Stimulated activated CD4-positive, alpha-beta T cell treated with anti-CD3 and anti-CD28 coated beads, Interleukin-12 subunit alpha, Interleukin-12 subunit beta, amount 100 ng/mL, for 24 hours (primary cell): ENCODE data around the gene ZNF780A.
"Not testable (repeated sequence)": the region's sequence is repeated elsewhere in the genome, so short reads cannot be mapped to it uniquely, and the experiment has no call there.

Source experiments
- DNase-seq, 2 experiments: peaks; one replicate each; pipeline ENCODE4 v3.0.0-alpha.2; 2020; ENCODE audit warnings: low read depth in 2 of 2

ZNF780A gene

DNA sequence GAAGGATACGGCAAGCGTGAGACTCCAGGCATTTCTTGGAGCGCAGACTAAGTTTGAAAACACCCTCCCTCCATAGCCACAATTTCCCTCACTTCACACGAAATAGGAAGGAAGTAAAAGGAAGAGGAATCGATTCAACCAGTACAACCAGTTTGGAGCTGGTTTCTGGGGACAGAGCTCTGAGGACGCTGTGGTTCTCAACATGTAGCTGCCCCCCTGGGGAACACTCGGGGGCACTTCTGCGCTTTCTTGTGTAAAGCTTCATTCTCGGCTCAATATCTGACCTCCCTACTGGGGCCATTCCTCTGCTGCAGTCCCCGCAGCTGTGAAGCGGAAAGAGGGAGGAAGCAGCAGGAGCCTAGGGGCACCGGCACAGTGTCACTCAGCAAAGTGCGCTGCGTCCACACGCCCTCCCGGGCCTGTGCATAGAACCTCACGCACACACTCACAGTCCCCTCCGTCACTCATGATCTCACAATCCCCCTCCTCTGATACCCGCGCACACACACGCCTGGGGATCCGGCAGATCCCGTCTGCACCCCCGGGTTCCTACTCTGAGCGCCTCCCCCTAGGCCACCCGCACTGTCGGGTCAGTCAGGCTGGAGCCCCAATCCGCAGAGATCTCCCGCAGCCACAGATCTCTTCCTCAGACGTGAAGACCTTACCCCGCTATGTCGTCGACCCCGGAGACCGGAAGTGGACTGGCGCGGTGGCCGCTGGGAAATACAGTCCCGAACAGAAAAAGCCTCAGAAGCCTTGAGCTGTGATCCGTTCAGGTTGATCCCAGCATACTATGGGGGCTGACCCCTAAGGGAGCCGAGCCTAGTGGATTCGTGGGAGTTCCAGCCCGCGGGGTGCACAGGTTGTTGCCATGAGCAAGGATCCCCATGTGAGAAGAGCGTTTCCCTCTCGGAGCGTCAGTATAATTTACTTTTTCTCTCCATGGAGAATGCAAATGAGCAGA, at the start of gene ZNF780A:
Gene ZNF780A (minus strand): TSS at position 703 of the 964 bp plus-strand sequence. CDS start 6,190 bp downstream, outside the sequence.
- DNase-seq = peak; percentile 57 to 71

DNA sequence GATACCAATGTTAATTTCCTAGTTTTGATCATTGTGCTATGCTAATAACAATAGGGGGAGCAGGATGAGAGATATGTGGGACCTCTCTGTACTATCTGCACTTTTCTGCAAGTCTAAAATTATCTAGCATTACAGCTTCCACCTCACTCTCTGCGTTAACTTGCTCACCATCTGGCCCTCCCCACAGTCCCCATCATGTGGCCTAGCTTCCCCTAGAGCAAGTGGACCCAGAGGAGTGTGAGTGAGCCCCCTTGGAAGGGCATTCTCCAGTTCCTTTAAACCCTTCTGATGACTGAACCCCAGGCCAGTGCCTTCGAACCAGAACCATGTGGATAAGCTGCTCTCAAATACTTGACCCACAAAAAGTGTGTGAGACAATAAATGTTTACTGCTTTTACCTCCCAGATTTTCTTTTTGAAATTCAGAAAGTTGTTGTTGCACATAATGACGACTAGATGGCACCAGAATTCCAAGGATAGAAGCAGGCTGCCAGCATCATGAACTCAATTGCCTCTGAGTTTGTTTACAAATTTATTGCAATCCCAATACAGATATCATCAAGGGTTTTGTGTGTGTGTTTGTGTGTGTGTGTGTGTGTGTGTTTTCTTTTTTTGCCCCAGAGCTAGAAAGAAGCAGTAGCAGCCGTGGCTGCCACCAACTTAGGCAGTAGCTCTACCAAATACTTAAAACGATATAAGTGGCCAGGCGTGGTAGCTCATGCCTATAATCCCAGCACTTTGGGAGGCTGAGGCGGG, 49.0 kb upstream of the ZNF780A start:
- no peak for DNase-seq

DNA sequence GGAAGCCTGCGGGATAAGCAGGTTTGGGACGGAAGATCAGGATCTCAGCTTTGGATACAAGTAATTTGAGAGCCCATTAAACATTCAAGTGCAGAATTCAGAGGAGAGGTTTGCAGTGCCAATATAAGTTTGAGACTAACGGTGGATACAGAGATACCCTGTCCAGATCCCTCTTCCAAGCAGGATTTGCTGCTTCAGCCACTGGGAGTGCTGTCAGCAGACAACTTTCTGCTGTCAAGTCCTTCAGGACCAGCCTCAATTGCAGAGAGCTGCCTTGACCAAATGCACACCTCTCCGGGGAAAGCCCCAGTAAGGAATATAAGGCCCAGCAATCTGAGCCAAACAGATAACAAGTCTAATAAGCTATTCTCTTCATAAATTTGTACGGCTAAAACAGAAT, 46.1 kb upstream of the ZNF780A start:
- no peak for DNase-seq

DNA sequence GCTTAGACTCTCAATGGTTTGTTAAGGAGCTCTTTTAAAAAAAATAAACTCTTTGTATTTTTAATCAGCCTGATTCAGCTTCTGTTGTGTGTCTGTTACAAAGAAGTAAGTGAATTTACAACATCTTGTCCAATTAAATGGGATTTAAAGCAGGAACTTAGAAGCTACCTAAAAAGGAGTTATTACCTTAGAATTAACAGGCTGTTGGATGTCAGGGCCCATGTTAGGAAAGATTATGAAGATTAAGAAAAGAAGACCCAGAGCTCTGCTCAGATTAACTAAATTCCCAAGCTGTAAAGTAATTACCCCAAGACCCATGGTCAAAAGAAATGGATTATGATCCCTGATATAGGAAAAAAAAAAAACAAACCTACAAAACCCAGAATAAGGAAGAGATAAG, 44.1 kb upstream of the ZNF780A start:
- no peak for DNase-seq

DNA sequence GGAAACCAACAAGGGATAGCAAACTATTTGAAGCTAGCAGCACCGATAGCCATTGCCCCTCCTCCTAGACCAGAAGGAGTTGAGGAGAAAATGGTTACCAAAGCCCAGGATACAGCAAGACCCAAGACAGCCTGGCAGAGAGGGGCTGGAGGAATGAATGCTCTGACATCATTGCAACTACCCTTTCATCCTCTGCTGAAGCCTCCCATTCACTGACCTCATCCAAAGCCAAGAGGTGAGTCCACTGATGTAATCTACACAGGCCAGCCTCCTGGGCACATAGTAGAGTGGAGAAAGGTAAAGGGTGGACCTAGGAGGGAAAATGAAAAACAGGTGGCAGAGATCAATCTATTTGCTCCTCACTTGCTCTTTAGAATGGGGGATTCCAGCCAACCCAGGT, 42.7 kb upstream of the ZNF780A start:
- no peak for DNase-seq

DNA sequence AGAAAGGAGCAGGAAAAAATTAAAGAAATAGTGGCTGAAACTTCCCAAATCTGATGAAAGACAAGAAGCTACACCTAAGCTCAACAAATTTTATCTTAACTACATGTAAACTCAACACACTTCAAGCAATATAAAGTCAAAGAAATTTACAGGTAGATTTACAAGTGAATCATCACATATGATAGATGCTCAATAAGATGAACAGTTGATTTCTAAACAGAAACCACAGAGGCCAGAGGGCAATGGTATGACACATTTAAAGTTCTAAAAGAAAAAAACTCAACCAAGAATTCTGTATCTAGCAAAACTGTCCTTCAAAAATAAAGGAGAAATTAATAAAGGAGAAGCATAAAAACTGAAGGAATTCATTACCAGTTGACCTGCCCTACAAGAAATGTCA, 39.3 kb upstream of the ZNF780A start:
- no peak for DNase-seq

DNA sequence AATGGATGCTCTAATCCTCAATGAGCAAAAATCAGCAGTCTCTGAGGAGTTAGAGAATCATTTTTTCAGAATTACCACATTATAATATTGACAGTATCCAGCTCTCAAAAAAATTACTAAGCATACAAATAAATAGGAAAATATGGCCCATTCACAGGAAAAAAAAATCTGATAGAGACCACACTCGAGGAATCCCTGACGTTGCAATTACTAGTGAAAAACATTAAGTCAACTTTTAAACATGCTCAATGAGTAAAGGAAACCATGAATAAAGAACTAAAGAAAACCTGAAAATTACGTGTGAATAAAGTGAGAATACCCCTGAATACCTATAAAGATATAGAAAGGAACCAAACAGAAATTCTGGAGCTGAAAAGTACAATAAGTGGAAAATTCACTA, 38.7 kb upstream of the ZNF780A start:
- no peak for DNase-seq

DNA sequence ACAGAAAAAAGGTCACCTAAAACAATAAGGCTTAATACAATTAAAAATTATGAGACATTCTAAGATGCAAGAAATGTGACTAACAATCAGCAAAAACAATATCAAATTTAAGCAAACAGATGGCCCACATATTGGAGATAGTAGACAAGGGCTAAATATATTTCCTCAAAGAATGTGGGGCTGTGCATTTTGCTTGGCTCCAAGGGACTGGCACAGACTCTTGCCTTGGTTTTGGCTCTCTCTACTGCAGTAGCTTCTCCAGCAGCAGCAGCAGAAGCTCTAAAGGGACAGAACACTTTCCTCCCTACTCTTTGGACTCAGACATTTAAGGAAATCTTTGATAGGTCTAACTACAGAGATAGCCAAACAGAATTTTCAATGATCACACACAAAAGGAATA, 38.2 kb upstream of the ZNF780A start:
- DNase-seq = no peak

DNA sequence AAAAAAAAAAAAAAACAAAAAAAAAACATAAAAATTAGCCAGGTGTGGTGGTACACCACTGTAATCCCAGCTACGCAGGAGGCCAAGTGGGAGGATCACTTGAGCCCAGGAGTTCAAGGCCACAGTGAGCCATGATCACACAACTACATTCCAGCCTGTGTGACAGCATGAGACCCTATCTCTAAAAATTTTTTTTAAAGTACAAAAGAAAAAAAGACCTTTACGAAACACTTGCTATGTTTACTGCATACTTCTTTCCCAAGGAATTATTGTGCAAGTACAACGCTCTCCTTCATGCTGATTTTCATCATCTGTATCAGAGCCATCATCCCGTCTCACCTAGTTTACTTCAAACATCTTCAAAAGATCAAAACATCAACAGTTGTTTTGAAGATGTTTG, 28.6 kb upstream of the ZNF780A start:
- no peak for DNase-seq

DNA sequence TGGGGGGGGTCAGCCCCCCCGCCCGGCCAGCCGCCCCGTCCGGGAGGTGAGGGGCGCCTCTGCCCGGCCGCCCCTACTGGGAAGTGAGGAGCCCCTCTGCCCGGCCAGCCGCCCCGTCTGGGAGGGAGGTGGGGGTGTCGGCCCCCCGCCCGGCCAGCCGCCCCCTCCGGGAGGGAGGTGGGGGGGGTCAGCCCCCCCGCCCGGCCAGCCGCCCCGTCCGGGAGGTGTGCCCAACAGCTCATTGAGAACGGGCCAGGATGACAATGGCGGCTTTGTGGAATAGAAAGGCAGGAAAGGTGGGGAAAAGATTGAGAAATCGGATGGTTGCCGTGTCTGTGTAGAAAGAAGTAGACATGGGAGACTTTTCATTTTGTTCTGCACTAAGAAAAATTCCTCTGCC, 27.9 kb upstream of the ZNF780A start:
- DNase-seq = not testable (repeated sequence)

DNA sequence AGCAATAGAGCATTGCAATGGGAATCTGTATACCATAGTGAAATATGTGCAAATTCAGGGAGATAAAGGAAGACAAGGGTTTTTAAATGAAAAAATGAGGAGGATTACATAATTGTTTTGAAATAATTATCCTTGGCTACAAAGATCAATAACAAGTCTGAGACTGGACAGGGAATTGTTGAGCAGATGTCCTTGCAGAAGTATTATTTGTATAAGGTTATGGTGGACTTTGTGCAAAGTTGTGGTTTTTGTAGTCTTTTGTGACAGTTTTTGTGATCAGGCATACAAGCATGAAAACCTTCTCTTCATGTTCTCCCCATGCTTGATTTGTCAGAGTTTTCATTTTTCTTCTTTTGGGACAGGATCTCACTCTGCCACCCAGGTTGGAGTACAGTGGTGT, 25.3 kb upstream of the ZNF780A start:
- no peak for DNase-seq

DNA sequence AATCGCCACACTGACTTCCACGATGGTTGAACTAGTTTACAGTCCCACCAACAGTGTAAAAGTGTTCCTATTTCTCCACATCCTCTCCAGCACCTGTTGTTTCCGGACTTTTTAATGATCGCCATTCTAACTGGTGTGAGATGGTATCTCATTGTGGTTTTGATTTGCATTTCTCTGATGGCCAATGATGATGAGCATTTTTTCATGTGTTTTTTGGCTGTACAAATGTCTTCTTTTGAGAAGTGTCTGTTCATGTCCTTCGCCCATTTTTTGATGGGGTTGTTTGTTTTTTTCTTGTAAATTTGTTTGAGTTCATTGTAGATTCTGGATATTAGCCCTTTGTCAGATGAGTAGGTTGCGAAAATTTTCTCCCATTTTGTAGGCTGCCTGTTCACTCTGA, 23.4 kb upstream of the ZNF780A start:
- not testable (repeated sequence) for DNase-seq

DNA sequence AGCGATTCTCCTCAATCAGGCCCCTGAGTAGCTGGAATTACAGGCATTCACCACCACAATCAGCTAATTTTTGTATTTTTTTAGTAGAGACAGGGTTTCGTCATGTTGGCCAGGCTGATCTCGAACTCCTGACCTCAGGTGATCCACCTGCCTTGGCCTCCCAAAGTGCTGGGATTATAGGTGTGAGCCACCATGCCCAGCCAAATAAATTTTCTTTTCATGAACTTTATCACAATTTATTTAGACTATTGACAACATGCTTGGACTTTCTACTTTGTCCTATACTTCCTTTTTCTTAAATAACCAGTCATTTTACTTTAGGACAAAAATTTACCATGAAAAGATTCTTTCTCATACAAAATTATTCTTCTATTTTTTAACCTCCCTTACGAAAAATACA, 21.5 kb upstream of the ZNF780A start:
- not testable (repeated sequence) for DNase-seq

DNA sequence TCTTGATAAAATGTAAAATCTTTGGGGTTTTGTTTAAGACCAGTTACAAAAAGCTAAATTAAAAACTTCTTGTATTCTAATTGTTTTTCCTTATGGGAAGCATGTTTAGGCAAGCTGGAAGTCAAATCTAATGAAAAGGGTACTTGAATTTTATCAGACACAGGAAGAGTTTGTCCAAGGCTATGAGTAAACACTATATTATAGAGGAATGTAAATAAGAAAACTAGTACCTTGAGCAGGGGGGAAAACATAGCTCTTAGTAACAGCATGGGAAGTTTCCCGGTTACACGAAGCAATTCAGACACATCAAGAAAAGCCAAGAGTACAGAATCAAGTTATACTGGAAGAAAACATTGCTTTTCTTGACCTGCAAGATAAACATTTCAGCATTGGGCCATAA, 19.8 kb upstream of the ZNF780A start:
- DNase-seq = no peak

DNA sequence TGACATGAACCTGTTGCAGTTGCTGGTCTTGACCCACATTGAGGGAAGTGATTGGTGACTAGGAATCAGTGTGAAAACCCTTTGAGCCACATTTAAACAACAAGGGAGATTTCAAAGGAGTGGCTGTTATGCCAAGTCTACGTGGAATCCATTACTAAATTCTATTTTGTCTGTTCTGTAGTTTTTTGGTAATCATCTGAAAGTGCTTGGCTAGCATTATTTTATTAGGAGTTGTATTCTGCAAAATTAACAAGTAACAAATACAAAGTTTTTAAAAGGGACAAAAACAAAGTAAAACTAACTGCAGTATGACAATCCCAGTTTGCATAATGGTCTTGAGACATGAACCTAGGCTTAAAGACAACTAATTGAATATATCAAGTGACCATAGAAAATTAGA, 14.0 kb upstream of the ZNF780A start:
- no peak for DNase-seq

DNA sequence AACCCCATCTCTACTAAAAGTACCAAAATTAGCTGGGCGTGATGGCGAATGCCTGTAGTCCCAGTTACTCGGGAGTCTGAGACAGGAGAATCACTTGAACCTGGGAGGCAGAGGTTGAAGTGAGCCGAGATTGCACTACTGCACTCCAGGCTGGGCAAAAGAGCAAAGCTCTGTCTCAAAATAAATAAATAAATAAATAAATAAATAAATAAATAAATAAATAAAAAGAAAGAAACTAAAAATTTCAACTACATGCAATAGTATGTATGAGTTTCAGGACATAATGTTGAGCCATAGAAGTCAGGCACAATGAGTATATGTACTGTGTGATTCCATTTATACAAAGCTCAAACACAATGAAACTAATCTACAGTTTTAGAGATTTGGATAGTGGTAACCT, 12.9 kb upstream of the ZNF780A start:
- no peak for DNase-seq

DNA sequence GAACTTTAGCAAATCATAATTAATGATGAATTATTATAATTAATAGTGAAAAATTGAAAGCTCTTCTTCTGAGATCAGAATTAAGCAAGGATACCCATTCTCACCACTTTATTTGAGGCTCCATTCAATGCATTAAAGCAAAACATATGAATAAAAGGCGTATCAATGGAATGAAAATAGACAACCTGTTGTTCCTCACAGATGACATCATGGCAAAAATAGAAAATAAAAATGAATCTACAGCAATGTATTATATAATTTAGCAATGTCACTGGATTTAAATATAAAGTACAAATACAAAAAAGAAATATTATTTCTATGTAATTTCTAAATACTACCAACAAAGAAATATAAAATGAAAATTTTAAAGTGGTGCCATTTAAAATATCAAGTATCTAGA, 11.1 kb upstream of the ZNF780A start:
- no peak for DNase-seq

DNA sequence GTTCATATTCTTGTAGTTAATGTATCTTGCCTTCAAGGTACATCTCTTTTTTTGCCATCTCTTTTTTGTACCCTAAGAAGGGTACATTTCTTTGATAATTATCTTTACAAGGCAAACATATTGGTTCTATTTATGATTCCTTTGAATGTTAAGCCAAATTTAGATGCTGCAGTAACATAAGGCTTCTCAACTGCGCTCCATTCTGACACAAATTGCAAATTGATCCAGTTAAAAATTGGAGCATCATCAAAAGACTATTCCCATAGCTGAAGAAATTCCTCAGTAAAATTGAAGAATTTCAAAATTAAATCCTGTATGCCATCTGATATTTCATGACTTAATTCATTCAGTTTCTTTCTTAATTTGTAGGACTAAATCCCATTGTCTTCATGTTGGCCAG, 2.7 kb upstream of the ZNF780A start:
- DNase-seq = no peak

DNA sequence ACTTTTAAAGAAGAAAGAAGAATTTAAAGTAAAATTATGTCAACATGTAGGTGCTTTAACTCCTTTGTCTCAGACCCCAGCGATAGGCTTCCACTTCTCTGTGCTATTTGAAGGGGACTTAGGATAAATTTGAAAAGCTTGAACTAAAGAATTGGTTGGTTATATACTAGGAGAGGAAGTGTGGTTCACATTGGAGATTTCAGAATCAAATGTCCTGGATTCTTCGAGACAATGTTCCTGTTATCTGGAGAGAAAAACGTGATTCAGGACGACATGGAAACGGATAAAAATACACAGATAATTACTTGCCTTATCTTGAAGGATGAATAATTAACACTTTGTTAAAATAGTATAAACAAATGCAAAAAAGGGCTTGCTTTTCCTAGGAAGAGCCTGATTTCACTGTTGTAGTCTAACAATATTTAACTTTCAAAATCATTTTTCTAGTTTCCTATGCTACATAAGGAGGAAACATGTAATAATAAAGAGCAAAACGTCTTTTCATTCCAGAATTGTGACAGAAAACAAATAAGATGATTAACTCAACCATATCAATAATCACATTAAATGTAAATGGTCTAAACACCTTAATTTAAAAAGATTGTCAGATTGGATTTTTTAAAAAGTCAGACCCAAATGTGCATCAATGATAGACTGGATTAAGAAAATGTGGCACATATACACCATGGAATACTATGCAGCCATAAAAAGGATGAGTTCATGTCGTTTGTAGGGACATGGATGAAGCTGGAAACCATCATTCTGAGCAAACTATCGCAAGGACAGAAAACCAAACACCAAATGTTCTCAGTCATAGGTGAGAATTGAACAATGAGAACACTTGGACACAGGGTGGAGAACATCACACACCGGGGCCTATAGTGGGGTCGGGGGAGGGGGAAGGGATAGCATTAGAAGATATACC, 724 bp upstream of the ZNF780A start:
- DNase-seq = no peak

DNA sequence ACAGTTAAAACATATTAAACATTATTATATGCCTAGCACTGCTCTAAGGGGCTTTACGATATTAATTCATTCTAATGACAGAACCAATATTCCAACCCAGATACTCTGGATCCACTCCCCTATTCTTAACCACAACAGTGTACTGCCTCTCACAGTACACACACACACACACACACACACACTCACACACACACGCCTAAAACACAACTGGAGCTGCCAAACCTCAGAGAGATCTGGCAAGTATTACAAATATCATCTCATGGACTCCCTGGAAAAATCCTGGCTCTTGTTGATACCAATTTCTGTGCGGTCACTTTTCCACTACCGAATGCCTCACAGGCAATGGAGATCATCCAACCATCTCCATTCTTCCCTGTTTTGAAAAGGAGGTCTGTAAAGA, 1.3 kb downstream of the ZNF780A start:
- no peak for DNase-seq

DNA sequence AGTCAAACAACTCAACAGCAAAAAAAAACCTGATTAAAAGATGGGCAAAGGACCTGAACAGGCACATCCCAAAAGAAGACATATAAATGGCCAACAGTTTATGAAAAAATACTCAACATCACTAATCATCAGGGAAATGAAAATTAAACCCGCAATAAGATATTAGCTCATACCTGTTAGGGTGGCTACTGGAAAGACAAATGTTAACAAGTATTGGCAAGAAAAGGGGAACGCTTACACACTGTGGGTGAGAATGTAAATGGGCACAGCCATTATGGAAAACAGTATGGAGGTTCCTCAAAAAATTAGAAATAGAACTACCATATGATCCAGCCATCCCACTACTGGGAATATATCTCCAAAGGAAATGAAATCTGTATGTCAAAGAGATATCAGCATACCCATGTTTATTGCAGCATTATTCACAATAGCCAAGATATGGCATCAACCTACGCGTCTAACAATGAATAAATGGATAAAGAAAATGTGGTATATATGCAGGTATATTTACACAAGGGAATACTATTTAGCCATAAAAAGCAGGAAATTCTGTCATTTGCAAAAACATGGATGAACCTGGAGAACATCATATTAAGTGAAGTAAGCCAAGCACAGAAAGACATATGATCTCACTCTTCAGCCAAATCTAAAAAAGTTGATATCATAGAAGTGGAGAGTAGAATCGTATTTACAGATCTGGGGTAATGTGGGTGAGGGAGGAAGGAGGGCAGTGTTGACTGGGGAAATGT, 2.3 kb downstream of the ZNF780A start:
- DNase-seq = no peak
